ENCODE data around the gene SCYL1. TPM values are rescaled to one million over a fixed set of nuclear protein-coding genes. Genes with fewer than 3 reads are reported as not detected.

SCYL1 gene
- total and polyA plus RNA-seq, 2 of the 4 experiments (the other 2 are of a cell fraction): 96.4 to 150 TPM

DNA sequence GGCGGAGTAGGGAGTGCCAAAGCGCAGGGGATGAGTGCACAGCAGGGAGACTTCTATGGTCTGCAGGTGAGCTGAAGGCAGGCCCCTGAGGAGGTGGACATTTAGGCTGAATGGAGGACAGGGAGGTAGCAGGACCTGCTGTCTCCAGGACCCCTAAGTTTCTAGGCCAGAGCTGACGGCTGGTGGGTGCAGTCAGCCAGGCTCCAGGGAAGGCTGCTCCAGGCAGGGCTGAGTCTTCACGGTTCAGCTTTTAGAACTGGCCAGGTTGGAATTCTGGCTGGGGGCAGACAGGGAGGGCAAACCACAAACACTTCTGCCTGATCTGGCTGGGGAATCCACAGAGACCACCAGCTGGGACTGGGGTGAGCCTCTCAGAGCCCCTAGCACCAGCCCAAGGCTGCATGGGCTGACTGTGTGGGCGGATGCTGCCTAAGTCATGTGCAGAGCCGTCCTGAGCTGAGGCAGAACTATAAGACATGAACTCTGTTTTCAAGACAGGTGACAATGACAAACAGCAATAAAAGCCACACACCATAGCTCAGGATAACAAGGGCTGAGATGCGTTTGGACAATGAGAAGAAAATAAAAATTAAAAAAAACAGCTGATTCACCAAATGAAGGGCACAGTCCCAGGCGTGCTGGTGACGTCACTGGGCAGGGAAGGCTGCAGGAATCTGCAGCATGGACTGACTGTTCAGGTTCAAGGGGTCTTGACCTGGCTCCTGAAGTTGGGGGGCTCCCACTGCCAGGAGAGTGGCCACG lies 36.4 kb upstream of the SCYL1 start:
- intact Hi-C loops (cut with micrococcal nuclease) (no loop called here), dilution Hi-C loops (cut with HindIII; ENCODE audit: low sequenced_read_pairs, unreplicated experiment) (no loop called here), in situ Hi-C loops (cut with MboI; ENCODE audit: low sequenced_read_pairs) (no loop called here)
- peak overlapping the region; percentile 97 for H2AK9ac ChIP-seq (replicated peaks; ENCODE audit: low read depth, low read length, poor library complexity)
- peaks cover 23% of the 10 kb centered on the region for H3K9me1 ChIP-seq (ENCODE audit: insufficient read depth, low read length)
- ChIA-PET CTCF (interaction anchor here (0.7 to 1.4 kb wide), 3 partner anchors 9 to 11 kb away, joined by 3 to 5 read pairs (median 5); partner anchors contain the start of gene MALAT1), POLR2A (ENCODE audit: unreplicated experiment) (interaction anchor here (0.5 to 9.6 kb wide), 10 partner anchors 8 to 1121 kb away, joined by 3 to 400 read pairs (median 9); partner anchors contain the start of genes MALAT1 and NEAT1)
- peak overlapping the region; percentile 63 for H2AFZ ChIP-seq (replicated peaks; ENCODE audit: low read length, poor library complexity)
- H4K20me1 ChIP-seq (ENCODE audit: insufficient read depth, low read length): no peaks in the 10 kb centered on the region; the same call in 1 of the 2 replicates
- H3K4me1 ChIP-seq (ENCODE audit: control insufficient read depth, insufficient read depth, low read length): peaks cover 56% of the 10 kb centered on the region
- H3K79me1 ChIP-seq (ENCODE audit: low read depth in 1 of 2, low read length in 2 of 2): peaks cover 18 to 71% of the 10 kb centered on the region in 2 experiments
- peak overlapping the region; percentile 98 for H2AK5ac ChIP-seq (ENCODE audit: low read depth, low read length)
- peak overlapping the region; percentile 93 for H2BK5ac ChIP-seq (ENCODE audit: low read depth, low read length, poor library complexity, severe bottlenecking)
- peak overlapping the region; percentile 85 for H3K27ac ChIP-seq (ENCODE audit: insufficient read depth, low read length)
- H3K14ac ChIP-seq (replicated peaks; ENCODE audit: low read depth, low read length): peak overlapping the region; percentile 93
- H3K9me3 ChIP-seq (ENCODE audit: control insufficient read depth, insufficient read depth, low read length): no peaks in the 10 kb centered on the region
- H4K91ac ChIP-seq (ENCODE audit: insufficient read depth, low read depth, low read length): peak overlapping the region; percentile 97
- peak overlapping the region; percentile 56 for H3K9ac ChIP-seq (ENCODE audit: low read depth, low read length)
- no TSS peak for BruUV-seq (replicated peaks)
- H4K5ac ChIP-seq (ENCODE audit: low read depth, low read length): peak overlapping the region; percentile 47
- DNase-seq: peak; percentile 71
- H2BK20ac ChIP-seq (ENCODE audit: low read depth, low read length): peak overlapping the region; percentile 96
- no peak overlapping the region for H3K4me3 ChIP-seq (ENCODE audit: insufficient read depth, low read depth, low read length)
- H3K23ac ChIP-seq (ENCODE audit: low read depth, low read length): peak overlapping the region; percentile 93
- peak overlapping the region; percentile 98 for H3K4ac ChIP-seq (ENCODE audit: low read depth, low read length)
- H2BK120ac ChIP-seq (ENCODE audit: low read depth, low read length): peak overlapping the region; percentile 97
- peak overlapping the region; percentile 78 to 93 for H4K8ac ChIP-seq (ENCODE audit: low read depth in 2 of 2, low read length in 2 of 2)
- WGBS, 2 experiments (ENCODE audit: extremely low coverage in 2 of 2, insufficient read length in 1 of 2): 44% methylated on average over 5 of the region's 10 CpGs; no CpG with 5 or more reads in 1 of the 2 experiments
- no peak for ATAC-seq (ENCODE audit: low read depth)
- peak overlapping the region; percentile 64 for H3K18ac ChIP-seq (ENCODE audit: low read depth, low read length)
- H3K27me3 ChIP-seq (ENCODE audit: control insufficient read depth, insufficient read depth, low read length): no peaks in the 10 kb centered on the region
- no peaks in the 10 kb centered on the region for H3K36me3 ChIP-seq (ENCODE audit: control insufficient read depth, insufficient read depth, low read length)
- peak overlapping the region; percentile 87; the same call in 2 of the 3 replicates for H2BK15ac ChIP-seq (ENCODE audit: low read depth, low read length)
- peak overlapping the region; percentile 75 for H3K56ac ChIP-seq (ENCODE audit: extremely low read depth, insufficient read depth, low read length)
- H3K4me2 ChIP-seq (ENCODE audit: low read depth, low read length): peak overlapping the region; percentile 70
- TF ChIP-seq, protein P1, sequence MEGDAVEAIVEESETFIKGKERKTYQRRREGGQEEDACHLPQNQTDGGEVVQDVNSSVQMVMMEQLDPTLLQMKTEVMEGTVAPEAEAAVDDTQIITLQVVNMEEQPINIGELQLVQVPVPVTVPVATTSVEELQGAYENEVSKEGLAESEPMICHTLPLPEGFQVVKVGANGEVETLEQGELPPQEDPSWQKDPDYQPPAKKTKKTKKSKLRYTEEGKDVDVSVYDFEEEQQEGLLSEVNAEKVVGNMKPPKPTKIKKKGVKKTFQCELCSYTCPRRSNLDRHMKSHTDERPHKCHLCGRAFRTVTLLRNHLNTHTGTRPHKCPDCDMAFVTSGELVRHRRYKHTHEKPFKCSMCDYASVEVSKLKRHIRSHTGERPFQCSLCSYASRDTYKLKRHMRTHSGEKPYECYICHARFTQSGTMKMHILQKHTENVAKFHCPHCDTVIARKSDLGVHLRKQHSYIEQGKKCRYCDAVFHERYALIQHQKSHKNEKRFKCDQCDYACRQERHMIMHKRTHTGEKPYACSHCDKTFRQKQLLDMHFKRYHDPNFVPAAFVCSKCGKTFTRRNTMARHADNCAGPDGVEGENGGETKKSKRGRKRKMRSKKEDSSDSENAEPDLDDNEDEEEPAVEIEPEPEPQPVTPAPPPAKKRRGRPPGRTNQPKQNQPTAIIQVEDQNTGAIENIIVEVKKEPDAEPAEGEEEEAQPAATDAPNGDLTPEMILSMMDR (conservative IDR thresholded peaks at IDR 0.05; ENCODE audit: low read depth, low read length): no peak
- TF ChIP-seq RFX5 (IDR thresholded peaks at IDR 0.05; ENCODE audit: low read depth, low read length) (no peak), CHD1 (IDR thresholded peaks at IDR 0.05; ENCODE audit: low read depth, low read length) (no peak), MAZ (IDR thresholded peaks at IDR 0.05; ENCODE audit: borderline replicate concordance, low read depth, low read length) (no peak), NFE2L2 (IDR thresholded peaks at IDR 0.05; ENCODE audit: low read depth, low read length) (peak; percentile 77), POLR2A (IDR thresholded peaks at IDR 0.05; ENCODE audit: low read depth, low read length) (peak; percentile 51; the same call in 1 of the 2 replicates), RCOR1 (IDR thresholded peaks at IDR 0.05; ENCODE audit: insufficient replicate concordance, low read length) (no peak), RAD21 (IDR thresholded peaks at IDR 0.05; ENCODE audit: low read length) (no peak), CEBPB (IDR thresholded peaks at IDR 0.05; ENCODE audit: low read depth, low read length) (no peak), SMC3 (IDR thresholded peaks at IDR 0.05; ENCODE audit: low read depth, low read length) (no peak), MAFK (IDR thresholded peaks at IDR 0.05; ENCODE audit: low read depth, low read length) (no peak), FOS (IDR thresholded peaks at IDR 0.05; ENCODE audit: low read depth, low read length) (no peak; the same call in 1 of the 2 replicates), BHLHE40 (IDR thresholded peaks at IDR 0.05; ENCODE audit: low read depth, low read length) (peak; percentile 92)
- TF ChIP-seq, protein P2, sequence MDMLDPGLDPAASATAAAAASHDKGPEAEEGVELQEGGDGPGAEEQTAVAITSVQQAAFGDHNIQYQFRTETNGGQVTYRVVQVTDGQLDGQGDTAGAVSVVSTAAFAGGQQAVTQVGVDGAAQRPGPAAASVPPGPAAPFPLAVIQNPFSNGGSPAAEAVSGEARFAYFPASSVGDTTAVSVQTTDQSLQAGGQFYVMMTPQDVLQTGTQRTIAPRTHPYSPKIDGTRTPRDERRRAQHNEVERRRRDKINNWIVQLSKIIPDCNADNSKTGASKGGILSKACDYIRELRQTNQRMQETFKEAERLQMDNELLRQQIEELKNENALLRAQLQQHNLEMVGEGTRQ (IDR thresholded peaks at IDR 0.05; ENCODE audit: low read depth, low read length): peak; percentile 19; the same call in 1 of the 2 replicates

Measured in IMR-90 (cell line).